NT2/D1 (cell line): ENCODE measurements around the gene NARF.

Experiments
- YY1 ChIP-seq: IDR thresholded peaks from 2 replicates; pipeline ENCODE4 v1.6.1; 2011; ENCODE audit not compliant: insufficient read length, insufficient read depth
- ZNF274 ChIP-seq: IDR thresholded peaks from 2 replicates; pipeline ENCODE4 v1.6.1; 2011; ENCODE audit warnings: mild to moderate bottlenecking, low read depth, low read length

GRCh38 chr17:82480318-82480717 is 21.8 kb downstream of the NARF start:
- TF ChIP-seq ZNF274 (no peak), YY1 (no peak)
